Skeletal muscle cell (primary cell): Measurements from ENCODE around the gene ARL14EPL.
"Not testable (repeated sequence)": the region's sequence is repeated elsewhere in the genome, so short reads cannot be mapped to it uniquely, and the experiment has no call there.

Source experiments
- DNase-seq: peaks from one replicate; pipeline ENCODE4 v3.0.0-alpha.2; 2010; ENCODE audit warnings: low read depth
- H3K4me3 ChIP-seq: 2 replicates; pipeline ENCODE4 v1.5.1; 2011; ENCODE audit warnings: low read depth, mild to moderate bottlenecking, control low read depth, low read length, moderate library complexity

The ARL14EPL gene

DNA sequence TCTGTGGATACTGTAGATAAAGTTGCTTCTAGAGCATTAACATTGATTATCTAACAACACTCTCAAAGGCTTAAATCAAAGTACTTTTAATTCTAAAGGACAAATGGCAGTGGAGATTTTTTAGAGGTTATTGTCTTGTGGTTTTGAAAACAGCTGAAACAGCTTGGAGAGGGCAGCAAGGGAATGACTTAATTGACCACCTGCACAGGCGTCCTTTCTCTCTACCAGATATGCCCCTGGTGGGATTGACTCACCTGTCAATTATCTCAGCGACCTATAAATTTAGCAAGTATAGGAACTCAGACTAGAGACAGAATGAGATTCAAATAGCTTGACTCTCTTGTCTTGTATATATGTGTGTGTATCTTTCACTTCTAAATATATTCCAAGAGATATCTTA, 13.5 kb downstream of the ARL14EPL start:
- no peak overlapping the region for H3K4me3 ChIP-seq
- peak; percentile 12 for DNase-seq

DNA sequence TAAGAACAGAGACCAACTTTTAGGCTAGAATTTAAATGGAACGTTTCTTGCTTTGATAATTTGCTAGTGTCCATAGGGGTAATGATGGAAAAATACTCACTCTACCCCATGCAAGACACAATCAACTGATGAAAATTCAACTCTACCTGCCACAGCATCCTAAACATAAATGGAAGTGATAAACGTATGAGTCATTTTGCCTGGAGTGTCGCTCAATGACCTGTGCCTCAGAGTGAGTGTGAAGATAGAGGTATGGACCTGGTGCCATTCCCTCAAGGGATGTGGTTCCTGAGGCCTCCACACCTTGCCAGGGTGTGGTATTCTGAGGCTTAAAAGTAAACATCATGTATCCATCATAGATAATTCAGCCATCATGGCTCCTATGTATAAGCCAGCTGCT, 14.0 kb downstream of the ARL14EPL start:
- no peak overlapping the region for H3K4me3 ChIP-seq
- no peak for DNase-seq

DNA sequence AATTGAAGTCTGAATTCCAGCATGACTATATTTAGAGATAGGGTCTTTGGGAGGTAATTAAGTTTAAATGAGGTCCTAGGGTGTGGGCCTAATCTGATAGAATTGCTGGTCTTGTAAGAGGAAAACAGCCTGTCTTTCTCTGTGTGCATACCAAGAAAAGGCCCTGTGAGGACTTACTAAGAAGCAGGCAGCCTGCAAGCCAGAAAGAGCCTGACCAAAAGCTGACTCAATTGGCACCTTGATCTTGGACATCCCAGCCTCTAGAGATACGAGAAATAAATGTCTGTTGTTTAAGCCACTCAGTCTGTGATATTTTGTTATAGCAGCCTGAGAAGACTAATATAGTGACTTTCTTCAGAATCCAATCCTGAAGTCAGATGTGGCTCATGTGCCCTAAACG, 14.6 kb downstream of the ARL14EPL start:
- H3K4me3 ChIP-seq, result no peak overlapping the region
- no peak for DNase-seq

- no peak for DNase-seq
- H3K4me3 ChIP-seq, result no peak overlapping the region
Observed at GRCh38 chr5:116058346-116058936, 26.2 kb downstream of the ARL14EPL start.

DNA sequence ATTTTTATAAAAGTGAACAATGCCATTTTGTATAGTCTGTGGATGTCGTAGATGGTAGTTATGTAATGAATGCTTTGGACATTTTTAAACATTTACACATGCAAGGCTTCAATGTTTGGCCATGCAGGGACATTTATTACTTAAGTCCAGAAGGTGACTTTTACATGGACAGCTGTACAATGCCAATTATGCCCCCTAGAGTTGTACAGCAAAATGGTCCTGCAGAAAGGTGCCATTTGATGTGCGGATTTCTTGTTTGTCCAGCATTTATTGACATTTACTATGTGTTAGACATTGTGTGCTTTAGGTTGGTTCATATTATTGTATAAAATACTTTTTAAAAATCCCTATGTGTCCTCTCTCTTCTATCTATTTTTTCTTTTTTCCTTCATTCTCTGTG, 30.1 kb downstream of the ARL14EPL start:
- DNase-seq, result no peak

DNA sequence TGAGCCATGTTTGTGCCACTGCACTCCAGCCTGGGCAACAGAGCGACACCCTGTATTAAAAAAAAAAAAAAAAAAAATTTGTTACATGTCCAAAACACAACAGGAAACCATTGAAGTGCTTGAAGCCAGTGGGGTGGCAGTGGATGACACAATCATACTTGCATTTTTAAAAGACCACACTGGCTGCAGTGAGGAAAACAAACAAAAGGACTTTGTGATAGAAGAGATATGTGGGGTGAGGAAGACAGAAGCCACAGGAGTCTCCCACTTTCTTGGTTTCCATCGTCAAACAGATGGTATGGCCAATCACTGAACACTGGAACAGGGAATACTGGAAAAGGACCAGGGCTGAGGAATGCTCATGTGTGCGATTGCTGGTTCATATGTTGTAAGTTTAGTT, 31.7 kb downstream of the ARL14EPL start:
- no peak for DNase-seq
- no peak overlapping the region for H3K4me3 ChIP-seq

More for the DNA sequence above, 30.1 kb downstream of the ARL14EPL start:
- H3K4me3 ChIP-seq, result no peak overlapping the region

DNA sequence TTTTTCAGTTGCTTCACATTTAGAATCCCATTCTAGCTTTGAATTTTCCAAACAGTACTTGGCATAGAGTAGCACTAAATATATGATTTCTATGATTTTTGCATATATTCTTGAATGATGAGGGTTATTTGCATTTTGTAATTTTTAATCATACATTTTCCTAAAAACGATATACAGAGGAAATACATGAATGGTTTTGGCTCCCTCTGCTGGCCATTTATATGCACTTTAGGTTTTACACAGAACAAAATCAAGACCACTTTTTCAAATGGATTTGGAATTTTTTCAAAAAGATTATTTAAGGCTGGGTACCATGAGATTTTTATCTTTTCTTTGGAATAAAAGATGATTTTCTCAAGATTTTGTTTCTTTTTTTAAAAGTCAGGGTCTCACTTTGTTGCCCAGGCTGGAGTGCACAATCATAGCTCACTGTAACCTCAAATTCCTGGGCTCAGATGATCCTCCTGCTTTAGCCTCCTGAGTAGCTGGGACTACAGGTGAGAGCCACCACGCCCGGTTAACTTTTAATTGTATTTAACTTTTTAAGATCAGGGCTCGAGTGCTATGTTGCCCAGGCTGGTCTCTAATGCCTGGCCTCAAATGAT, 35.9 kb downstream of the ARL14EPL start:
- DNase-seq, result no peak
- H3K4me3 ChIP-seq, result no peak overlapping the region

DNA sequence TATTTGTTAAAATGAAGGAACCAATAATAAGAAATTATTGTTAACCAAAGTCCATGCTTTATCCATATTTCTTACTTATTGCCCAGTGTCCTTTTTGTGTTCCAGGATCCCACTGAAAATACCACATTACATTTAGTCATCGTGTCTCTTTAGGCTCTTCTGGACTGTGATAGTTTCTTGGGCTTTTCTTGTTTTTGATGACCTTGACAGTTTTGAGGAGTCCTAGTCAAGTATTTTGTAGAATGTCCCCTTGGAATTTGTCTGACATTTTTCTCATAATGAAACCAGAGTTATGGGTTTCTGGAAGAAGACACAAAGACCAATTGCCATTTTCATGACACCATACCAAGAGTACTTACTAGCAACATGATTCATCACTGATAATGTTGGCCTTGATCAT, 38.9 kb downstream of the ARL14EPL start:
- no peak for DNase-seq
- no peak overlapping the region for H3K4me3 ChIP-seq

DNA sequence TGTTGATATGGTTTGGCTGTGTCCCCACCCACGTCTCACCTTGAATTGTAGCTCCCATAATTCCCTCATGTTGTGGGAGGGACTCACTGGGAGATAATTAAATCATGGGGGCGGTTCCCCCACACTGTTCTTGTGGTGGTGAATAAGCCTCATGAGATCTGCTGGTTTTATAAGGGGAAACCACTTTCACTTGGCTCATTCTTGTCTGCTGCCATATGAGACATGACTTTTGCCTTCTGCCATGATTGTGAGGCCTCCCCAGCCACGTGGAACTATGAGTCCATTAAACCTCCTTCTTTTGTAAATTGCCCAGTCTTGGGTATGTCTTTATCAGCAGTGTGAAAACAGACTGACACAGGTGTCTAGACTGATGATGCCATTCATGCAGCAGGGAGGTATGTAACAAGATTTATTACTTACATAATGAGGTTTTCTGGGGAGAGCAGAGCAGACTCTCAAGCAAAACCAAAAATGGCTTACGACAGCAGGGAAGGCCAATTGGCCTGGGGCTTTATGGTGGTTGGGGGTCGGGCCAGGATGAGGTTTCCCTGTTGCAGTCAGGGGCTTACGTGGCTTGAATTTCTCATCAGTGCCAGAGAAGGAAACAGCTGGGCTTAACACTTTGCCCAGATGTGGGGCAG, 43.0 kb downstream of the ARL14EPL start:
- no peak for DNase-seq
- H3K4me3 ChIP-seq, result no peak overlapping the region

DNA sequence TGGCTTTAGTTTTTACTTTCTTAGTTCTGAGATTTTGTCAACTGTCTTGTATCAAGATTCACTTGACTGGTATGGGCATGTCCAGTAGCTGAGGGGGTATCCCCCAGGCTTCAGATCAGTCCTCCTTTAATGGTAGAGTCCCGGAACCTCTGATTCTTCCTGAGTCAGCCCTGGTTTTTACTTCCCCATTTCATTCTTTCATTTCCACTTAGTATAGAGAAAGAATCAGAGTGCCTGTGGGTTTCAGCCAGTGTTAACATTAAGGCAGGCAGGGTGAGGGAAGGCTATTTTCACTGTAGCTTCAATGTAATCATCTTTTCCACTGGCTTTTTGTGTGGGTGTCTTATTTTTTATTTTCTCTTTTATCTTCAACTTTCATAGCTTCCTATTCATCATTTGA, 44.2 kb downstream of the ARL14EPL start:
- no peak overlapping the region for H3K4me3 ChIP-seq
- no peak for DNase-seq

DNA sequence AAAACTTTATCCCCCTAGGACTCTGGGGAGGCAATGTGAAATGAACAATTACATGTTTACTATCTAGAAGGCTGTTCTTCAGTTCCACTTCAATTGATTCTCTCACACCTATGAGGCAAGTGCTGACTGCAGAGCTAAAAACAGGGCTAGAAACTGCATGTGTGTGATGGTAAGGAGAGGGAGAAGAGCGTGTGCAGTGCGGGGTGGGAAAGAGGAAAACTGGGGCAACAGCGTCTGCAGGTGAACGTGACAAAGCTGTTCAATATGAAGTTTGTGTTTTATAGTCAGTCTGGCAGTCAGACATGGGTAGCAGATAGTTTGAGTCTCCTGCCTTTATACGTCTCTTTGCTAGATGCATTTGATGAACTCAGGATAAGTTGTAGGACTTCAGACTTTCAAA, 45.9 kb downstream of the ARL14EPL start:
- H3K4me3 ChIP-seq, result no peak overlapping the region
- DNase-seq, result no peak

- DNase-seq, result no peak
- peak overlapping the region; percentile 78 for H3K4me3 ChIP-seq
Observed at GRCh38 chr5:116084287-116084691, 52.0 kb downstream of the ARL14EPL start.

GRCh38 chr5:116084871-116085715, 52.8 kb downstream of the ARL14EPL start, which contains the start of gene COMMD10:
COMMD10 (plus strand) TSS chr5:116085025.
- DNase-seq, result peak; percentile 56
- peak within 1 kb of the TSS; percentile 78 for H3K4me3 ChIP-seq

DNA sequence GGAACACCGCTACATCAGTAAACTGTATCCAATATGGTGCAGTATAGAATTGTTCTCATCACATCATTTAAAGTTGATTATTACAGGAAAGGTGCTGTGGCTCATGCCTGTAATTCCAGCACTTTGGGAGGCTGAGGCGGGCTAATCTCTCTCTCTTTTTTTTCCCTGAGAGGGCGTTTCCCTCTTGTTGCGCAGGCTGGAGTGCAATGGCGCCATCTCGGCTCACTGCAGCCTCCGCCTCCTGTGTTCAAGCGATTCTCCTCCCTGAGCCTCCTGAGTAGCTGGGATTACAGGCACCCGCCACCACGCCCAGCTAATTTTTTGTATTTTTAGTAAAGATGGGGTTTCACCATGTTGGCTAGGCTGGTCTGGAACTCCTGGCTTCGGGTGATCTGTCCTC, 54.0 kb downstream of the ARL14EPL start:
- DNase-seq, H3K4me3 ChIP-seq: not testable (repeated sequence)

DNA sequence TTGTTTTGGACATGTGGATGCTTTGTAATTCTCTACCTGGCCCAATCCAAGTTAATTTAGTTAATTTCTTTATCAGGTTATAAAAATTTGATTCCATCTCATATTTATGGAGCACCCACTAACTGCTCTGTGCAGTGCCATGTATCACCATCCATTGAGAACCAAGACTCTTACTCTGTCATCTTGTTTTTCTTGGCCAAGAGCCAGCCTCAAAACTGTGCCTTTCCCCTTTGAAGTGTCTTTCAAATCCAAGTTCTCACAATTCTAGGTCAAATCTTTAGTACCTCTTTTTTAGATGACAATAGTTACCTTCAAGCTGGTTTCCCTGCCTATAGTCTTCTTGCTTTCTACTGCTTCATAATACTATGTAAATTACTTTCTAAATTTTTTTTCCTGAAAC, 55.8 kb downstream of the ARL14EPL start:
- no peak overlapping the region for H3K4me3 ChIP-seq

DNA sequence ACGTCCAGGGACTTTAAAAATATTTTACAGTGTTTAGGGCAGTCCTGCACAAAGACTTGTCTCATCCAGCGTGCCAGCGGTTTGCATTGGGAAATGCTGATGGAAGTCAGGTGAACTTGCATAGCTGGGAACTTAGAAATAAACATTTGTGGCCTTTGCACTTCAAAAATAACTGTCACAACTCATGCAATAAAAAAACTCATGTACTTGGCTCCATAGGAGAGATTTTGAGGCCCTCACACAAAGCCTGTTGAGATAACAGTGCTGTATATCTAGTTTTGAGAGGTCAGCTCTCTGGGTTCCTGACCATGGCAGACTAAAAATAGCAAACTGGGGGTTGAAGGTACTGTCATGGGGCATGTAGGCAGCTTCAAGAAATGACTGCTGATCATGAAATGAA, 58.0 kb downstream of the ARL14EPL start:
- no peak for DNase-seq

More for the DNA sequence above, 55.8 kb downstream of the ARL14EPL start:
- no peak for DNase-seq

GRCh38 chr5:116091416-116091815, 59.1 kb downstream of the ARL14EPL start:
- no peak for DNase-seq
- H3K4me3 ChIP-seq, result no peak overlapping the region

More for the DNA sequence above, 58.0 kb downstream of the ARL14EPL start:
- no peak overlapping the region for H3K4me3 ChIP-seq

GRCh38 chr5:116097301-116097700, 65.0 kb downstream of the ARL14EPL start:
- DNase-seq, result no peak
- H3K4me3 ChIP-seq, result no peak overlapping the region

DNA sequence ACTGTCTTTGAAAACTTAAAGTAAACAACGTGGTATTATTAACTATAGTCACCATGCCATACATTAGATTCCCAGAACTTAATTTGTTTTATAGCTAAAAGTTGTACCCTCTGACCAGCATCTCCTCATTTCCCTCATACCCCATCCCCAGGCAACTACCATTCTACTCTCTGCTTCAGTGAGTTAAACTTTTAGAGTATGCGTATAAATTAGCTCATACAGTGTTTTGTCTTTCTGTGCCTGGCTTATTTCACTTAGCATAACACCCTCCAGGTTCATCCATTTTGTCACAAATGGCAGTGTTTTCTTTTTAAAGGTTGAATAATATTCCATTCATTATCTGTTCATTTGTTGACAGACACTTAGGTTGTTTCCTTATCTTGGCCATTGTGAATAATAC, 66.7 kb downstream of the ARL14EPL start:
- H3K4me3 ChIP-seq, result no peak overlapping the region
- DNase-seq, result no peak

DNA sequence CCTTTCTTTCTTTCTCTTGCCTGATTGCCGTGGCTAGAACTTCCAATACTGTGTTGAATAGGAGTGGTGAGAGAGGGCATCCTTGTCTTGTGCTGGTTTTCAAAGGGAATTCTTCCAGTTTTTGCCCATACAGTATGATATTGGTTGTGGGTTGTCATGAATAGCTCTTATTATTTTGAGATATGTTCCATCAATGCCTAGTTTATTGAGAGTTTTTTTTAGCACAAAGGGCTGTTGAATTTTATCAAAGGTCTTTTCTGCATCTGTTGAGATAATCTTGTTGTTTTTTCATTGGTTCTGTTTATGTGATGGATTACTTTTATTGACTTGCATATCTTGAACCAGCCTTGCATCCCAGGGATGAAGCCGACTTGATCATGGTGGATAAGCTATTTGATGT, 72.7 kb downstream of the ARL14EPL start:
- H3K4me3 ChIP-seq, DNase-seq: not testable (repeated sequence)
